Astrocyte (in vitro differentiated cells and primary cell): ENCODE measurements around the gene ST3GAL2. TPM values are rescaled to one million over a fixed set of nuclear protein-coding genes. Genes with fewer than 3 reads are reported as not detected.

Experiments
- DNase-seq: peaks from one replicate; pipeline ENCODE4 v3.0.0-alpha.2; 2010; ENCODE audit warnings: low read depth
- FAIRE-seq: peaks from 2 replicates; lab custom pipeline; 2011; peaks lifted over from hg19 to GRCh38; lab: Jason Lieb, UNC
- H2AFZ ChIP-seq: 2 replicates; pipeline ENCODE4 v1.6.0; 2012; ENCODE audit warnings: low read depth, low read length, inconsistent platforms
- H3K27ac ChIP-seq: 2 replicates; pipeline ENCODE4 v1.5.1; 2011; ENCODE audit warnings: low read depth, low read length, inconsistent platforms
- H3K27me3 ChIP-seq: 2 replicates; pipeline ENCODE4 v1.6.0; 2011; ENCODE audit warnings: low read length, inconsistent platforms; ENCODE audit not compliant: insufficient read depth
- H3K36me3 ChIP-seq: 2 replicates; pipeline ENCODE4 v1.5.1; 2011; ENCODE audit warnings: low read length, inconsistent platforms; ENCODE audit not compliant: insufficient read depth
- H3K4me1 ChIP-seq: 2 replicates; pipeline ENCODE4 v1.5.1; 2011; ENCODE audit warnings: low read length, inconsistent platforms; ENCODE audit not compliant: insufficient read depth
- H3K4me2 ChIP-seq: 2 replicates; pipeline ENCODE4 v1.6.0; 2012; ENCODE audit warnings: low read length, inconsistent platforms
- H3K4me3 ChIP-seq: 2 replicates; pipeline ENCODE4 v1.5.1; 2011; ENCODE audit warnings: low read depth, mild to moderate bottlenecking, low read length, inconsistent platforms; ENCODE audit not compliant: insufficient read depth
- H3K79me2 ChIP-seq: 2 replicates; pipeline ENCODE4 v1.6.0; 2012; ENCODE audit warnings: mild to moderate bottlenecking, low read length, inconsistent platforms; ENCODE audit not compliant: insufficient read depth
- H3K9ac ChIP-seq: 2 replicates; pipeline ENCODE4 v1.6.0; 2012; ENCODE audit warnings: mild to moderate bottlenecking, low read length, inconsistent platforms
- H3K9me3 ChIP-seq: 2 replicates; pipeline ENCODE4 v1.5.1; 2012; ENCODE audit warnings: low read depth, mild to moderate bottlenecking, low read length, inconsistent platforms; ENCODE audit not compliant: insufficient read depth
- H4K20me1 ChIP-seq: 2 replicates; pipeline ENCODE4 v1.6.0; 2012; ENCODE audit warnings: low read length, inconsistent platforms; ENCODE audit not compliant: insufficient read depth
- H3K27ac Mint-ChIP-seq: one replicate; pipeline ENCODE4 v1.8.0; 2021; ENCODE audit warnings: mild to moderate bottlenecking, mixed read lengths; ENCODE audit not compliant: unreplicated experiment
- H3K27me3 Mint-ChIP-seq: one replicate; pipeline ENCODE4 v1.8.0; 2021; ENCODE audit warnings: low read depth, mixed read lengths; ENCODE audit not compliant: unreplicated experiment
- H3K36me3 Mint-ChIP-seq: one replicate; pipeline ENCODE4 v1.8.0; 2021; ENCODE audit warnings: low read depth, mixed read lengths; ENCODE audit not compliant: unreplicated experiment
- H3K4me1 Mint-ChIP-seq: one replicate; pipeline ENCODE4 v1.8.0; 2021; ENCODE audit warnings: low read depth, mixed read lengths; ENCODE audit not compliant: unreplicated experiment
- H3K4me3 Mint-ChIP-seq: one replicate; pipeline ENCODE4 v1.8.0; 2021; ENCODE audit warnings: mild to moderate bottlenecking, moderate library complexity, mixed read lengths; ENCODE audit not compliant: unreplicated experiment
- H3K9me3 Mint-ChIP-seq: one replicate; pipeline ENCODE4 v1.8.0; 2021; ENCODE audit warnings: mild to moderate bottlenecking, mixed read lengths; ENCODE audit not compliant: unreplicated experiment
- EZH2 ChIP-seq: IDR thresholded peaks from 2 replicates; pipeline ENCODE4 v1.6.1; 2012; ENCODE audit warnings: mild to moderate bottlenecking, low read length, inconsistent platforms; ENCODE audit not compliant: insufficient read depth
- total RNA-seq: library from RNA; stranded (reverse); gene quantifications from 2 replicates; pipeline ENCODE4 v1.2.1, GENCODE V29; 2021
- TF ChIP-seq, protein P1 (sequence below): IDR thresholded peaks from 2 replicates; pipeline ENCODE4 v1.5.1; 2011; ENCODE audit warnings: low read depth, mild to moderate bottlenecking, inconsistent platforms, low read length, moderate library complexity; ENCODE audit not compliant: insufficient read depth

ST3GAL2 gene
- total RNA-seq, 1 donor from 2014 or later, result 108 TPM

DNA sequence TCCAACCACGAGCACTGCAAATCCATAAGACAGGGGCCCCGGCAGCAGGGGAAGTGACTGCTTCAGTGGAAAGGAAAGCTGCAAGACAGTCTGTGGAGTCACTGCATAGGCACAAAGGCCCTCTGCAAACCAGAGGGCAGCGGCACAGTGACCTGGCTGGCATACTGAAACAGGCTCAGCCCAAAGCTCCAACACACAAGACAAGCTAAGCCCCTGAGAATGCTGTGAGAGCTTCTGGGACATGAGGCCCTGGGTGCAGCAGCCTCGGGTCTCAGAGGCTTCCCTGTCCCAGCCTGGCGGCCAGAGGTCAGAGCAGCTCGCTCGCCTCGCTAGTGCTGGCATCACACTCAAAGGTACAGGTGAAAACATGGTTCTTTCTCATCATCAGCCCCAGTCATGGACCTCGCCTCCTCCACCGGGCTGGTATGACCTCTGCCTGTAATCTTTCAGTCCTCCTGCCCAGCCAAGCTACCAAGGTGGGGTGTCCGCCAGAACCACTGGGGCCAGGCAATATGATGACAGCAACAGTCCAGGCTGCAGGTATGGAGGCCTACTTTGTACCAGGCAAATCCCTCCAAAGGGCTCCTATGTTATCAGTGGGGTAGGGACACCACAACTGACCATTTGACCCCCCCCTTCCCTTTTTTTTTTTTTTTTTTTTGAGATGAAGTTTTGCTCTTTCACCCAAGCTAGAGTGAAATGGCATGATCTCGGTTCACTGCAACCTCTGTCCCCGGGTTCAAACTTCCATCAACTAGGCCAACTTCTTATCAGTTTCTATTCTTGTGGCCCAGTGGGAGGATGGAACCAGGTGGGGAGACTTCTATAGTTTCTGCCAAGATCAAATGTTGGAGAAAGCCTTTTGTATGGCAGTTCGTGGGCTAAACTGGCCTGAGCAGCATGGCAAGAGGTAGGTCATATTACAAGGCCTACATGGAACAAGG, 19.2 kb downstream of the ST3GAL2 start:
- H3K79me2 ChIP-seq, result peaks cover 87% of the 10 kb centered on the region
- Mint-ChIP-seq H3K27ac (no peak overlapping the region), H3K27me3 (no peaks in the 10 kb centered on the region), H3K4me3 (no peak overlapping the region), H3K9me3 (no peaks in the 10 kb centered on the region), H3K36me3 (peaks cover 19% of the 10 kb centered on the region), H3K4me1 (peaks cover 49% of the 10 kb centered on the region)
- peaks cover 2% of the 10 kb centered on the region for H3K36me3 ChIP-seq
- no peak for TF ChIP-seq EZH2
- TF ChIP-seq, protein P1, sequence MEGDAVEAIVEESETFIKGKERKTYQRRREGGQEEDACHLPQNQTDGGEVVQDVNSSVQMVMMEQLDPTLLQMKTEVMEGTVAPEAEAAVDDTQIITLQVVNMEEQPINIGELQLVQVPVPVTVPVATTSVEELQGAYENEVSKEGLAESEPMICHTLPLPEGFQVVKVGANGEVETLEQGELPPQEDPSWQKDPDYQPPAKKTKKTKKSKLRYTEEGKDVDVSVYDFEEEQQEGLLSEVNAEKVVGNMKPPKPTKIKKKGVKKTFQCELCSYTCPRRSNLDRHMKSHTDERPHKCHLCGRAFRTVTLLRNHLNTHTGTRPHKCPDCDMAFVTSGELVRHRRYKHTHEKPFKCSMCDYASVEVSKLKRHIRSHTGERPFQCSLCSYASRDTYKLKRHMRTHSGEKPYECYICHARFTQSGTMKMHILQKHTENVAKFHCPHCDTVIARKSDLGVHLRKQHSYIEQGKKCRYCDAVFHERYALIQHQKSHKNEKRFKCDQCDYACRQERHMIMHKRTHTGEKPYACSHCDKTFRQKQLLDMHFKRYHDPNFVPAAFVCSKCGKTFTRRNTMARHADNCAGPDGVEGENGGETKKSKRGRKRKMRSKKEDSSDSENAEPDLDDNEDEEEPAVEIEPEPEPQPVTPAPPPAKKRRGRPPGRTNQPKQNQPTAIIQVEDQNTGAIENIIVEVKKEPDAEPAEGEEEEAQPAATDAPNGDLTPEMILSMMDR, result no peak
- no peak overlapping the region for H3K27ac ChIP-seq
- H3K9ac ChIP-seq, result no peak overlapping the region
- H3K4me3 ChIP-seq, result no peak overlapping the region
- peaks cover 87% of the 10 kb centered on the region for H4K20me1 ChIP-seq
- DNase-seq (no peak), FAIRE-seq (no peak)
- no peaks in the 10 kb centered on the region for H3K4me1 ChIP-seq
- H2AFZ ChIP-seq, result no peak overlapping the region
- H3K4me2 ChIP-seq, result no peak overlapping the region
- no peaks in the 10 kb centered on the region for H3K9me3 ChIP-seq
- H3K27me3 ChIP-seq, result no peaks in the 10 kb centered on the region

- Histone ChIP-seq H3K4me3 (no peak overlapping the region), H3K79me2 (peaks cover 90% of the 10 kb centered on the region), H3K27me3 (no peaks in the 10 kb centered on the region), H3K27ac (no peak overlapping the region), H3K36me3 (no peaks in the 10 kb centered on the region), H3K9me3 (no peaks in the 10 kb centered on the region), H3K4me1 (no peaks in the 10 kb centered on the region), H3K9ac (no peak overlapping the region), H2AFZ (no peak overlapping the region), H3K4me2 (no peak overlapping the region), H4K20me1 (peaks cover 92% of the 10 kb centered on the region)
- no peak overlapping the region for H3K27ac Mint-ChIP-seq
- TF ChIP-seq, protein P1, result no peak
- no peak for TF ChIP-seq EZH2
- H3K4me3 Mint-ChIP-seq, result no peak overlapping the region
- FAIRE-seq (no peak), DNase-seq (no peak)
- H3K4me1 Mint-ChIP-seq, result peaks cover 49% of the 10 kb centered on the region
- no peaks in the 10 kb centered on the region for H3K27me3 Mint-ChIP-seq
- no peaks in the 10 kb centered on the region for H3K9me3 Mint-ChIP-seq
- peaks cover 21% of the 10 kb centered on the region for H3K36me3 Mint-ChIP-seq
Observed at GRCh38 chr16:70418993-70419318, 19.9 kb downstream of the ST3GAL2 start.
